Uterus (tissue), 4 donors: Measurements from ENCODE around the gene ZNF467. TPM values are rescaled to one million over a fixed set of nuclear protein-coding genes. Genes with fewer than 3 reads are reported as not detected.

Source experiments
- DNase-seq, 2 donors: peaks; one replicate each; pipeline ENCODE4 v3.0.0-alpha.2; 2019 to 2020
- H3K27ac ChIP-seq, 2 donors: fragments of 200-600 bp; sonication (generic); 1 replicate in 1 of 2; 2 replicates in 1 of 2; pipeline ENCODE4 v1.5.1; 2016 to 2018
- H3K27me3 ChIP-seq, 2 donors: fragments of 200-600 bp; sonication (generic); one replicate each; pipeline ENCODE4 v1.5.1; 2018 to 2019; ENCODE audit warnings: control low read depth in 1 of 2
- H3K36me3 ChIP-seq, 2 donors: fragments of 200-600 bp; sonication (generic); one replicate each; pipeline ENCODE4 v1.5.1; 2019; ENCODE audit warnings: control low read depth in 1 of 2
- H3K4me1 ChIP-seq, 2 donors: fragments of 200-600 bp; sonication (generic); one replicate each; pipeline ENCODE4 v1.5.1; 2018 to 2019; ENCODE audit warnings: control low read depth in 1 of 2
- H3K4me3 ChIP-seq, 2 donors: fragments of 200-600 bp; sonication (generic); 1 replicate in 1 of 2; 2 replicates in 1 of 2; pipeline ENCODE4 v1.5.1; 2018 to 2019; ENCODE audit warnings: mild to moderate bottlenecking in 1 of 2
- H3K9me3 ChIP-seq, 2 donors: fragments of 200-600 bp; sonication (generic); one replicate each; pipeline ENCODE4 v1.5.1; 2019; ENCODE audit warnings: control low read depth in 1 of 2
- CTCF ChIP-seq, 4 experiments: fragments of 200-600 bp in 2 of 4; fragments of 450-650 bp in 2 of 4; sonication (generic) in 2 of 4; IDR thresholded peaks; one replicate each; pipeline ENCODE4 v1.5.1; 2016 to 2019; ENCODE audit warnings: antibody characterized with exemption in 4 of 4, mild to moderate bottlenecking in 2 of 4, moderate library complexity in 1 of 4
- POLR2A ChIP-seq, 2 donors: fragments of 450-650 bp; IDR thresholded peaks; one replicate each; pipeline ENCODE4 v1.6.1; 2016; ENCODE audit warnings: antibody characterized with exemption in 2 of 2, mild to moderate bottlenecking in 1 of 2, moderate library complexity in 1 of 2
- intact Hi-C: fragments of 100-400 bp; cut with DNase I; formaldehyde crosslinking; loops from one replicate; pipeline ENCODE4 v1.15.1; 2023; ENCODE audit warnings: low total_unique reads
- total RNA-seq, 4 donors: library from RNA; depleted of rRNA in 3 of 4; stranded (reverse); fragments of >200 nt in 3 of 4; gene quantifications; one replicate each; pipeline versions ENCODE4 v1.1.0 to v1.2.4, GENCODE V29; 2014 to 2023
- donor health status: DM: yes; HTN: yes; CAD: no.

The ZNF467 gene
- total RNA-seq, 4 donors from 2014 or later, result 5.2 to 23.6 (median 14.3) TPM

DNA sequence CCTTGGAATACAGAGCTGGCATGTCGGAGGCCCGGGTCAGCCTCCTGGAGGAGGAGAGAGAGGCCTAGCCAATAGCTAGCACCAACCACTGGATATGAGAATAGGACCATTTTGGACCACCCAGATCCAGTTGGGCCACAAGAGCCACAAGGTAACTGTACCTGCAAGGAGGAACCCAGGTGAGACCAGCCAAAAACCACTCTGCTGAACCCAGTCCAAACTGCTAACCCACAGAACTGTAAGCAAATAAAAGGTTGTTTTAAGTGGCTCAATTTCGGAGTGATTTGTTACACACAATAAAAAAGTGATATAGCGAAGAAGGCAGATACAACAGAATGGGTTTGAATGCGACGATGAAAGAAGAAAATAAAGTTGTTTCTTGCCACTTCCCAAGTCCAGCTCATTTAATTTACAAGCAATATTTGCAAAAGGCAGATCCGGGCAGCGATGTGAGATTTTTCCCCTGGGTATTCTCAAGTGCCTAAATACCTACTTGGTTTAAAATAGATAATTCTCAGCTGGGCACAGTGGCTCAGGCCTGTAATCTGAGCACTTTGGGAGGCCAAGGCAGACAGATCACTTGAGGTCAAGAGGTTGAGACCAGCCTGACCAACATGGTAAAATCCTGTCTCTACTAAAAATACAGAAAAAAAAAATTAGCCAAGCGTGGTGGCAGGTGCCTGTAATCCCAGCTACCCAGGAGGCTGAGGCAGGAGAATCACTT, 23.1 kb downstream of the ZNF467 start:
- no peak overlapping the region for H3K4me3 ChIP-seq
- no peak for TF ChIP-seq POLR2A (IDR thresholded peaks at IDR 0.05)
- no peak for TF ChIP-seq CTCF (IDR thresholded peaks at IDR 0.05)
- no peaks in the 10 kb centered on the region for H3K36me3 ChIP-seq
- H3K27ac ChIP-seq, result no peak overlapping the region
- intact Hi-C loops, result no loop called here
- DNase-seq, result no peak
- H3K9me3 ChIP-seq, result no peaks in the 10 kb centered on the region
- no peaks in the 10 kb centered on the region for H3K27me3 ChIP-seq
- no peaks in the 10 kb centered on the region for H3K4me1 ChIP-seq

GRCh38 chr7:149748076-149748874, 25.1 kb downstream of the ZNF467 start:
- Histone ChIP-seq H3K27me3 (no peaks in the 10 kb centered on the region), H3K36me3 (no peaks in the 10 kb centered on the region), H3K4me1 (no peaks in the 10 kb centered on the region), H3K4me3 (no peak overlapping the region), H3K27ac (no peak overlapping the region), H3K9me3 (no peaks in the 10 kb centered on the region)
- intact Hi-C loops, result no loop called here
- no peak for DNase-seq
- no peak for TF ChIP-seq POLR2A (IDR thresholded peaks at IDR 0.05)
- TF ChIP-seq CTCF (IDR thresholded peaks at IDR 0.05), result no peak

DNA sequence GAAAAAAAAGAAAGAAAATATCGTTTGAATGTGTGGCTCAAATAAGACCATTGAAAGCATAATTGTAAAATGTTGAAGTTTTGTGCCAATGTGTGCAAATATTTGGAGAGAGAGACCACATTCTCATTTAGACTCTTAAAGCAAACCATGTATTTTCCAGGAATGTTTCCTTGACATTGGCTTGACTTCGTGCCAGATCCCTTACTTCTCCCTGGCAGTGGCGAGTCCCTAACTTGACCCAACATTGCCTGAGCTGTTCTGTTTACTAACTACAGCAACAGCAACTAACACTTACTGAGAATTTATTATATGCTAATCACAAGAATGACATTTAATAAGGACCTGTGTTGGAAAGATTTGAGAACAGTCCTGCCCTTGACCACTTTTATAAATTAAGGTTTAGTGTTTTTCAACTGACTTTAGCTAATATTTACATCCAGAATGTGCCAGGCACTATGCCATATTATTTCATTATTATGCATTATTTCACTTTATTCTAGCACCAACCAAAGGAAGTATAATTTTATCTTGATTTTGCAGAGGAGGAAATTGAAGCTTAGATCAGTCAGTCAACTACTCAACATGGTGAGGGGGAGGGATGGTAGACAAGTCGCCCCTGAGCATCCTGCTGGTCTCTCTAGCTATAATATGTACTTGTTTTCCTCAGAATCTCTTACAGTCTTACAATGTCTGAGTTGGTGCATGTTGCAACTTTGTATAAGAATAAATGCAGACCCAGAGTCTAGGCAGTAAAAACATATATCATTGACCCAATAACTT, 29.7 kb downstream of the ZNF467 start:
- no peaks in the 10 kb centered on the region for H3K36me3 ChIP-seq
- no peaks in the 10 kb centered on the region for H3K4me1 ChIP-seq
- intact Hi-C loops, result no loop called here
- no peak overlapping the region for H3K27ac ChIP-seq
- TF ChIP-seq CTCF (IDR thresholded peaks at IDR 0.05), result no peak
- TF ChIP-seq POLR2A (IDR thresholded peaks at IDR 0.05), result no peak
- H3K27me3 ChIP-seq, result no peaks in the 10 kb centered on the region
- no peaks in the 10 kb centered on the region for H3K9me3 ChIP-seq
- no peak overlapping the region for H3K4me3 ChIP-seq
- DNase-seq, result no peak

DNA sequence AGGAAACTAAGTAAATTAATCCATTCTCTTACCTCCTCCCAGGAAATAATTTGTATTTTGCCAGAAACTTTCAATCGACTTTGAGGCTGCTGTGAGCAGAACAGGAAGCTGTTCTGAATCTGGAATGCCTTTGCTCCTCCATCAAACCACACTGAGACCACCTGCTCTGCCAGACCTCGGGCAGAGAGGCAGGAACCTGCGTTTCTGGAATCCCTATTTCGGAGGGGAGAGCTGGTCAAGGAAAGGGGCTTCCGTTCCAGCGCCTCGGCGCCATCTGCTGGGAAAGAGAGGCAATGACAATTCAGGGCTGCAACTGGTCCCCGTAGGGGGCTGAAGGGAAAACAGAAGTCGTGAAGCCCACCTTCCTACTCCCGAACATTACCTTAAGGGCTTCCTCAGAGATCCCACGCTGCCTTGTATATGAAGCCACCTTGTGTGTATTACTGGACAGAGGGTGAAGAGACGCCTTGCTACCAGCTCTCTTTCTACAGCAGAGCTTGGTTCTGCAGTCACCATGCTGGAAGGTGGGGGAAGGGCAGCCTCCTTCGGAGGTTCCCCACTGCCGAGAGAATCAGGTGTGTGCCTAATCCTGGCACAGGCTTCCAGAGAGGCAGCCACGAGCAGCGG, 31.2 kb downstream of the ZNF467 start:
- Histone ChIP-seq H3K27me3 (no peaks in the 10 kb centered on the region), H3K4me1 (no peaks in the 10 kb centered on the region), H3K9me3 (no peaks in the 10 kb centered on the region), H3K27ac (no peak overlapping the region), H3K36me3 (no peaks in the 10 kb centered on the region), H3K4me3 (no peak overlapping the region)
- peak; percentile 75 to 91 (median 80) for TF ChIP-seq CTCF (IDR thresholded peaks at IDR 0.05)
- no peak for TF ChIP-seq POLR2A (IDR thresholded peaks at IDR 0.05)
- DNase-seq, result peak; percentile 52 to 65
- intact Hi-C loops, result no loop called here
